ENCODE data around the gene TGM1. TPM values are rescaled to one million over a fixed set of nuclear protein-coding genes. Genes with fewer than 3 reads are reported as not detected.

The TGM1 gene
- total and polyA plus RNA-seq, 4 donors = 0.28 to 1.5 (median 0.76) TPM

DNA sequence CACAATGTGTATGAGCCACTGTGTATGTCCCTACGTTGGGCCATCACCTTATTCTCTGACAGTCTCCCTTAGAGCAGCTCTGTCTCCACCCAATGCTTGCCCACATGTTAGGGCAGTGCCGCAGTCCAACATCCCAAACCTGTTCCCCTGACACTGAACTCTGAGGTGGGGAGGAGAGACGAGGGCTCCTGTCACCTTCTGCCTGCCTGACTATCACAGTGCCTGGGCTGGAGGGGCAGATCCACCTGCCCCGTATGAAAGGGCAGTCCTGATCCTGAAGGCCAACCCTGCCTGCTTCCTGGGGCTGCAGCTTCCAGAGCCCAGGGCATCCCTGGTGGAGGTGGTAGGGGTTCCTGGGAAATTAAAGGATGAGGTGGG is 2.2 kb downstream of the TGM1 start:
- Histone ChIP-seq H3K9me3 (ENCODE audit: control insufficient read depth in 4 of 4, low read length in 3 of 4) (no peaks in the 10 kb centered on the region), H3K4me3 (ENCODE audit: low read depth in 1 of 3, low read length in 3 of 3) (no peak overlapping the region), H3K36me3 (ENCODE audit: control insufficient read depth in 4 of 4, insufficient read depth in 3 of 4, low read depth in 1 of 4, low read length in 3 of 4) (peaks cover 0 to 12% (median 1%) of the 10 kb centered on the region in 4 donors), H3K27ac (ENCODE audit: low read depth in 1 of 2, low read length in 2 of 2) (no peak overlapping the region), H3K4me1 (ENCODE audit: control insufficient read depth in 4 of 4, insufficient read depth in 4 of 4, low read length in 3 of 4) (no peaks in the 10 kb centered on the region), H3K27me3 (ENCODE audit: control insufficient read depth in 4 of 4, insufficient read depth in 4 of 4, low read length in 3 of 4) (no peaks in the 10 kb centered on the region), H3K9ac (ENCODE audit: low read depth in 1 of 2, low read length in 2 of 2) (no peak overlapping the region)
- DNase-seq (ENCODE audit: low spot score) = no peak
- 89% methylated on average over 4 of the region's 4 CpGs for WGBS
- TF ChIP-seq, protein P1, sequence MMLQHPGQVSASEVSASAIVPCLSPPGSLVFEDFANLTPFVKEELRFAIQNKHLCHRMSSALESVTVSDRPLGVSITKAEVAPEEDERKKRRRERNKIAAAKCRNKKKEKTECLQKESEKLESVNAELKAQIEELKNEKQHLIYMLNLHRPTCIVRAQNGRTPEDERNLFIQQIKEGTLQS (IDR thresholded peaks at IDR 0.05) = no peak
- TF ChIP-seq SP1 (IDR thresholded peaks at IDR 0.05) (no peak), TAF1 (conservative IDR thresholded peaks at IDR 0.05) (no peak), GABPA (IDR thresholded peaks at IDR 0.05 in 1 of 2, conservative IDR thresholded peaks at IDR 0.05 in 1 of 2) (no peak), RAD21 (IDR thresholded peaks at IDR 0.05) (no peak), EGR1 (IDR thresholded peaks at IDR 0.05; ENCODE audit: low read depth in 2 of 2) (no peak)
- TF ChIP-seq, protein P2, sequence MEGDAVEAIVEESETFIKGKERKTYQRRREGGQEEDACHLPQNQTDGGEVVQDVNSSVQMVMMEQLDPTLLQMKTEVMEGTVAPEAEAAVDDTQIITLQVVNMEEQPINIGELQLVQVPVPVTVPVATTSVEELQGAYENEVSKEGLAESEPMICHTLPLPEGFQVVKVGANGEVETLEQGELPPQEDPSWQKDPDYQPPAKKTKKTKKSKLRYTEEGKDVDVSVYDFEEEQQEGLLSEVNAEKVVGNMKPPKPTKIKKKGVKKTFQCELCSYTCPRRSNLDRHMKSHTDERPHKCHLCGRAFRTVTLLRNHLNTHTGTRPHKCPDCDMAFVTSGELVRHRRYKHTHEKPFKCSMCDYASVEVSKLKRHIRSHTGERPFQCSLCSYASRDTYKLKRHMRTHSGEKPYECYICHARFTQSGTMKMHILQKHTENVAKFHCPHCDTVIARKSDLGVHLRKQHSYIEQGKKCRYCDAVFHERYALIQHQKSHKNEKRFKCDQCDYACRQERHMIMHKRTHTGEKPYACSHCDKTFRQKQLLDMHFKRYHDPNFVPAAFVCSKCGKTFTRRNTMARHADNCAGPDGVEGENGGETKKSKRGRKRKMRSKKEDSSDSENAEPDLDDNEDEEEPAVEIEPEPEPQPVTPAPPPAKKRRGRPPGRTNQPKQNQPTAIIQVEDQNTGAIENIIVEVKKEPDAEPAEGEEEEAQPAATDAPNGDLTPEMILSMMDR (IDR thresholded peaks at IDR 0.05; ENCODE audit: low read depth, low read length, missing input control) = no peak

DNA sequence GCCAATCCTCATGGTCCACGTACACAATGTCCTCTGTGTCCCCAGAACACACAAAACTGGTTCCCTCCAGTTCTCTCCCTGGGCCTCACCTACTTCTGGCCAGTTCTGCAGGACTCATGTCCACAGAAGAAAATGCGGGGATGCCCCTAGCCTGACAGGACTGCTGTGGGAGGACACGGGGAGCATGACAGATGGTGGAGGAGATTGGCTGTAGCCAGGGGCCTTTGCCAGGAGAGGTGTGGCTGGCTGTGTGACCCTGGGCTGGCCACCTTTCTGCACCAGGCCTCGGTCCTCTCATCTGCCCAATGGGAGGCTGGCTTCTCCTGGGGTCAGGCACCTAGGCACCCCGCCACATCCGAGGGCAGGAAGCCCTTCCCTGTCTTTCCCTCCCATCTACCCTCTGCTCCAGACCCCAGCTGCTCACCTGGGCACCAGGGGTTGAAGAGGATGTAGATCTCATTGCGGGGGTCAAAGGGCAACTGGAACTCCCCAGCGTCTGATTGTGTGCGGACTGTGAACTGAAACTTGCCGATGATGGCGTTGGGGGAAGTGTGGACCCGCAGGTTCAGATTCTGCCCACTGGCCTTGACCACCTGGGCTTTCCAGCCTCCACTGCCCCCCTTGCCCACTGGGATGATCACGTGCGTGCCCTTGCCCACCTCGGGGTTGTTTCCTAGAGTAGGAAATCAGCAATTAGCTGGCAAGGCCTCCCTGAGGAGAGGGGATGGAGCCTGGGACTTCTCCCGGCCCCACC is 2.8 kb downstream of the TGM1 start:
- no peak for DNase-seq (ENCODE audit: low spot score)

More for the DNA sequence above, 2.8 kb downstream of the TGM1 start:
- no peak overlapping the region for H3K4me3 ChIP-seq (ENCODE audit: low read depth in 1 of 3, low read length in 3 of 3)
- no peak overlapping the region for H3K27ac ChIP-seq (ENCODE audit: low read depth in 1 of 2, low read length in 2 of 2)
- H3K27me3 ChIP-seq (ENCODE audit: control insufficient read depth in 4 of 4, insufficient read depth in 4 of 4, low read length in 3 of 4) = no peaks in the 10 kb centered on the region
- H3K36me3 ChIP-seq (ENCODE audit: control insufficient read depth in 4 of 4, insufficient read depth in 3 of 4, low read depth in 1 of 4, low read length in 3 of 4) = peaks cover 0 to 8% (median 0%) of the 10 kb centered on the region in 4 donors
- TF ChIP-seq, protein P3, sequence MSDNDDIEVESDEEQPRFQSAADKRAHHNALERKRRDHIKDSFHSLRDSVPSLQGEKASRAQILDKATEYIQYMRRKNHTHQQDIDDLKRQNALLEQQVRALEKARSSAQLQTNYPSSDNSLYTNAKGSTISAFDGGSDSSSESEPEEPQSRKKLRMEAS (IDR thresholded peaks at IDR 0.05) = no peak
- no peak for TF ChIP-seq HNF4G (IDR thresholded peaks at IDR 0.05)
- no peak for TF ChIP-seq SP1 (IDR thresholded peaks at IDR 0.05)
- no peak for TF ChIP-seq YY1 (IDR thresholded peaks at IDR 0.05)
- no peak for TF ChIP-seq RXRA (IDR thresholded peaks at IDR 0.05)
- TF ChIP-seq FOXA2 (IDR thresholded peaks at IDR 0.05) = no peak
- no peak for TF ChIP-seq JUND (IDR thresholded peaks at IDR 0.05)
- TF ChIP-seq, protein P4, sequence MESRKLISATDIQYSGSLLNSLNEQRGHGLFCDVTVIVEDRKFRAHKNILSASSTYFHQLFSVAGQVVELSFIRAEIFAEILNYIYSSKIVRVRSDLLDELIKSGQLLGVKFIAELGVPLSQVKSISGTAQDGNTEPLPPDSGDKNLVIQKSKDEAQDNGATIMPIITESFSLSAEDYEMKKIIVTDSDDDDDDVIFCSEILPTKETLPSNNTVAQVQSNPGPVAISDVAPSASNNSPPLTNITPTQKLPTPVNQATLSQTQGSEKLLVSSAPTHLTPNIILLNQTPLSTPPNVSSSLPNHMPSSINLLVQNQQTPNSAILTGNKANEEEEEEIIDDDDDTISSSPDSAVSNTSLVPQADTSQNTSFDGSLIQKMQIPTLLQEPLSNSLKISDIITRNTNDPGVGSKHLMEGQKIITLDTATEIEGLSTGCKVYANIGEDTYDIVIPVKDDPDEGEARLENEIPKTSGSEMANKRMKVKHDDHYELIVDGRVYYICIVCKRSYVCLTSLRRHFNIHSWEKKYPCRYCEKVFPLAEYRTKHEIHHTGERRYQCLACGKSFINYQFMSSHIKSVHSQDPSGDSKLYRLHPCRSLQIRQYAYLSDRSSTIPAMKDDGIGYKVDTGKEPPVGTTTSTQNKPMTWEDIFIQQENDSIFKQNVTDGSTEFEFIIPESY (IDR thresholded peaks at IDR 0.05) = no peak
- H3K9ac ChIP-seq (ENCODE audit: low read depth in 1 of 2, low read length in 2 of 2) = no peak overlapping the region
- H3K9me3 ChIP-seq (ENCODE audit: control insufficient read depth in 4 of 4, low read length in 3 of 4) = no peaks in the 10 kb centered on the region
- no peaks in the 10 kb centered on the region for H3K4me1 ChIP-seq (ENCODE audit: control insufficient read depth in 4 of 4, insufficient read depth in 4 of 4, low read length in 3 of 4)
- WGBS = 92% methylated on average over 16 of the region's 16 CpGs

Measured in liver (tissue), 9 donors.